ENCODE data around the gene A2ML1. TPM values are rescaled to one million over a fixed set of nuclear protein-coding genes. Genes with fewer than 3 reads are reported as not detected.

A2ML1 gene
- total and polyA plus RNA-seq, 2 of the 4 experiments (the other 2 are of a cell fraction), result not detected

DNA sequence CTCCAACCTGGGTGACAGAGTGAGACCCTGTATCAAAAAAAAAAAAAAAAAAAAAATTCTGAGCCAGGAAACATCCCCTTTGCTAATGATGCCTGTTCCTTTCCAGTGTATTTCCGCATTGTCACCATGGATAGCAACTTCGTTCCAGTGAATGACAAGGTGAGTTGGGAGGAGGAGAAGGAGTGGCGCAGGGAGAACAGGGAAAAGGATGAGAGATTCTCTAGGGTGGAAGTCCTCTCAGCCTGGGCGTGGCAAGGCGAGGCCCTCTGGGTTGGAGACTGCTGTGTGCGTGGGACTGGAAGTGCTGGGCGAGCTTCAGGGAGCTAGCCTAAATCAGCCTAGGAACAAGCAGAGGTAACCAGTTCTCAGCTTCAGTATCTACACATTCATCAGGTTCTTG, 7.2 kb downstream of the A2ML1 start:
- intact Hi-C loops (cut with micrococcal nuclease) (loop anchor here (10.0 kb wide), 1 partner anchor 75 kb away; no protein-coding TSS in a partner anchor), in situ Hi-C loops (cut with MboI; ENCODE audit: low sequenced_read_pairs) (no loop called here), dilution Hi-C loops (cut with HindIII; ENCODE audit: low sequenced_read_pairs, unreplicated experiment) (no loop called here)
- no peak overlapping the region for H2AFZ ChIP-seq (replicated peaks; ENCODE audit: low read length, poor library complexity)
- ChIA-PET POLR2A (ENCODE audit: unreplicated experiment) (no interaction called here), CTCF (no interaction called here)
- no peak overlapping the region for H3K23ac ChIP-seq (ENCODE audit: low read depth, low read length)
- H3K4me3 ChIP-seq (ENCODE audit: insufficient read depth, low read depth, low read length), result no peak overlapping the region
- no peak overlapping the region for H2BK20ac ChIP-seq (ENCODE audit: low read depth, low read length)
- no peak overlapping the region for H3K27ac ChIP-seq (ENCODE audit: insufficient read depth, low read length)
- H4K5ac ChIP-seq (ENCODE audit: low read depth, low read length), result no peak overlapping the region
- H4K20me1 ChIP-seq (ENCODE audit: insufficient read depth, low read length), result no peaks in the 10 kb centered on the region
- H2BK120ac ChIP-seq (ENCODE audit: low read depth, low read length), result no peak overlapping the region
- no peak overlapping the region for H3K4ac ChIP-seq (ENCODE audit: low read depth, low read length)
- no peak overlapping the region for H3K56ac ChIP-seq (ENCODE audit: extremely low read depth, insufficient read depth, low read length)
- no peaks in the 10 kb centered on the region for H3K9me3 ChIP-seq (ENCODE audit: control insufficient read depth, insufficient read depth, low read length)
- H2AK5ac ChIP-seq (ENCODE audit: low read depth, low read length), result no peak overlapping the region
- WGBS, 2 experiments (ENCODE audit: extremely low coverage in 2 of 2, insufficient read length in 1 of 2), result no CpG with 5 or more reads among the region's 7 CpGs
- H2AK9ac ChIP-seq (replicated peaks; ENCODE audit: low read depth, low read length, poor library complexity), result no peak overlapping the region
- no peak overlapping the region for H3K4me2 ChIP-seq (ENCODE audit: low read depth, low read length)
- no peaks in the 10 kb centered on the region for H3K36me3 ChIP-seq (ENCODE audit: control insufficient read depth, insufficient read depth, low read length)
- H3K79me1 ChIP-seq (ENCODE audit: low read depth in 1 of 2, low read length in 2 of 2), result no peaks in the 10 kb centered on the region
- BruUV-seq (replicated peaks), result no TSS peak
- no peak overlapping the region for H2BK15ac ChIP-seq (ENCODE audit: low read depth, low read length)
- no peak overlapping the region for H3K9ac ChIP-seq (ENCODE audit: low read depth, low read length)
- H3K4me1 ChIP-seq (ENCODE audit: control insufficient read depth, insufficient read depth, low read length), result no peaks in the 10 kb centered on the region
- H3K9me1 ChIP-seq (ENCODE audit: insufficient read depth, low read length), result no peaks in the 10 kb centered on the region
- TF ChIP-seq CHD1 (IDR thresholded peaks at IDR 0.05; ENCODE audit: low read depth, low read length), result no peak
- H2BK5ac ChIP-seq (ENCODE audit: low read depth, low read length, poor library complexity, severe bottlenecking), result no peak overlapping the region
- H3K18ac ChIP-seq (ENCODE audit: low read depth, low read length), result no peak overlapping the region
- no peak overlapping the region for H4K8ac ChIP-seq (ENCODE audit: low read depth in 2 of 2, low read length in 2 of 2)
- no peak overlapping the region for H4K91ac ChIP-seq (ENCODE audit: insufficient read depth, low read depth, low read length)
- H3K14ac ChIP-seq (replicated peaks; ENCODE audit: low read depth, low read length), result no peak overlapping the region
- DNase-seq (no peak), ATAC-seq (ENCODE audit: low read depth) (no peak)
- H3K27me3 ChIP-seq (ENCODE audit: control insufficient read depth, insufficient read depth, low read length), result no peaks in the 10 kb centered on the region
